Measurements from ENCODE around the gene ANXA10. TPM values are rescaled to one million over a fixed set of nuclear protein-coding genes. Genes with fewer than 3 reads are reported as not detected.

Gene ANXA10
- polyA plus RNA-seq, 1 experiment: not detected

GRCh38 chr4:168188754-168189153 lies 96.4 kb downstream of the ANXA10 start:
- CTCF ChIA-PET: no interaction called here
- DNase-seq (ENCODE audit: low read depth): no peak
- Histone ChIP-seq H3K36me3 (ENCODE audit: control insufficient read depth, insufficient read depth, low read length) (no peaks in the 10 kb centered on the region), H3K4me3 (ENCODE audit: low read depth, low read length) (no peak overlapping the region), H3K27me3 (ENCODE audit: control insufficient read depth, insufficient read depth, low read length) (no peaks in the 10 kb centered on the region)
- POLR2A ChIA-PET: no interaction called here
- TF ChIP-seq, protein P1, sequence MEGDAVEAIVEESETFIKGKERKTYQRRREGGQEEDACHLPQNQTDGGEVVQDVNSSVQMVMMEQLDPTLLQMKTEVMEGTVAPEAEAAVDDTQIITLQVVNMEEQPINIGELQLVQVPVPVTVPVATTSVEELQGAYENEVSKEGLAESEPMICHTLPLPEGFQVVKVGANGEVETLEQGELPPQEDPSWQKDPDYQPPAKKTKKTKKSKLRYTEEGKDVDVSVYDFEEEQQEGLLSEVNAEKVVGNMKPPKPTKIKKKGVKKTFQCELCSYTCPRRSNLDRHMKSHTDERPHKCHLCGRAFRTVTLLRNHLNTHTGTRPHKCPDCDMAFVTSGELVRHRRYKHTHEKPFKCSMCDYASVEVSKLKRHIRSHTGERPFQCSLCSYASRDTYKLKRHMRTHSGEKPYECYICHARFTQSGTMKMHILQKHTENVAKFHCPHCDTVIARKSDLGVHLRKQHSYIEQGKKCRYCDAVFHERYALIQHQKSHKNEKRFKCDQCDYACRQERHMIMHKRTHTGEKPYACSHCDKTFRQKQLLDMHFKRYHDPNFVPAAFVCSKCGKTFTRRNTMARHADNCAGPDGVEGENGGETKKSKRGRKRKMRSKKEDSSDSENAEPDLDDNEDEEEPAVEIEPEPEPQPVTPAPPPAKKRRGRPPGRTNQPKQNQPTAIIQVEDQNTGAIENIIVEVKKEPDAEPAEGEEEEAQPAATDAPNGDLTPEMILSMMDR (IDR thresholded peaks at IDR 0.05; ENCODE audit: insufficient read depth, low read depth, low read length): no peak

DNA sequence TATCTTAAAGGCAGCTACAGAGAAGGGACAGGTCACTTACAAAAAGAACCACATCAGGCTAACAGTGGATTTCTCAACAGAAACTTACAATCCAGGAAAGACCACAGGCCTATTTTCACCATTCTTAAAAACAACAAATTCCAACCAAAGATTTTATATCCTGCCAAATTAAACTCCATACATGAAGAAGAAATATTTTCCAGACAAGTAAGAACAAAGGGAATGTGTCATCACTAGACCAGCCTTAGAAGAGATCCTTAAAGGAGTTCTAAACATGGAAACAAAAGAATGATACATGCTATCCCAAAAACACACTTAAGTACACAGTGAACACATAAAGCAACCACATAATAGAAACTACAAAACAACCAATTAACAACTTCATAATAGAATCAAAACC lies 105.6 kb downstream of the ANXA10 start:
- Histone ChIP-seq H3K27me3 (ENCODE audit: control insufficient read depth, insufficient read depth, low read length) (no peaks in the 10 kb centered on the region), H3K36me3 (ENCODE audit: control insufficient read depth, insufficient read depth, low read length) (no peaks in the 10 kb centered on the region), H3K4me3 (ENCODE audit: low read depth, low read length) (no peak overlapping the region)
- ChIA-PET POLR2A (no interaction called here), CTCF (no interaction called here)
- DNase-seq (ENCODE audit: low read depth): no peak
- TF ChIP-seq, protein P1 (IDR thresholded peaks at IDR 0.05; ENCODE audit: insufficient read depth, low read depth, low read length): no peak

DNA sequence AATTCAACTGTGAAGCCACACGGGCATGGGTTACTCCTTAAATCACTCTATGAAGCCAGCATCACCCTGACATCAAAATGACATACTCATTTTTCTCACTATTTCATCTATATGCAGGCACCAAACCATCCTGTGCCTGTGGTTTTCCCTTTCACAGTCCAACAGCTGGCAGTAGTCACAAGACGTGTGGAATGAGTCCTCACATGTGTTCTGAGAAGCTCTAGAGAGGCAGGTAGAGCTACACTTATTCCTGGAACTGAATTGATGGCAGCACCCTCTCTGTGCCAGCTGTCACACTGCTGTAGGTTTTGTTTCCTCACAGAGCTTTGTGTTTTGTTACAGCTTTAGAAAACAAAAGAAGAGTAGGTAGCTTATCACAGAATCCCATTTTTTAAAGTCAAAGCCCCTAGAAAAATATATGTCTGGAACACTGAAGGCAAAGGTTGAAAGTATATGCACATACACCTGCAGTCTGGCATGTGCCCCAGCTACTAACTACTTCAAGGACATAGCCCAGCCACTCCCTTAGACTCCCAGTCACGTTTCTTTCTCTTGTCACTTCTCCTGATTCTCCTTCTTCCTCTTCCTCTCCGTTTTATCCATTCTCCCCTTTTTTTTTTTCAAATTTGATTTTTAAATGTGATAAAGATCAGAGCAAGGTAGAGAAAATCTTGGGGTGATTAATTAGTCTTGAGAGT lies 107.1 kb downstream of the ANXA10 start:
- DNase-seq (ENCODE audit: low read depth): no peak
- ChIA-PET POLR2A (no interaction called here), CTCF (interaction anchor here (0.9 kb wide), 1 partner anchor 10 kb away, joined by 3 read pairs; no protein-coding TSS in a partner anchor)
- TF ChIP-seq, protein P1 (IDR thresholded peaks at IDR 0.05; ENCODE audit: insufficient read depth, low read depth, low read length): no peak
- no peaks in the 10 kb centered on the region for H3K36me3 ChIP-seq (ENCODE audit: control insufficient read depth, insufficient read depth, low read length)
- H3K4me3 ChIP-seq (ENCODE audit: low read depth, low read length): no peak overlapping the region
- no peaks in the 10 kb centered on the region for H3K27me3 ChIP-seq (ENCODE audit: control insufficient read depth, insufficient read depth, low read length)

DNA sequence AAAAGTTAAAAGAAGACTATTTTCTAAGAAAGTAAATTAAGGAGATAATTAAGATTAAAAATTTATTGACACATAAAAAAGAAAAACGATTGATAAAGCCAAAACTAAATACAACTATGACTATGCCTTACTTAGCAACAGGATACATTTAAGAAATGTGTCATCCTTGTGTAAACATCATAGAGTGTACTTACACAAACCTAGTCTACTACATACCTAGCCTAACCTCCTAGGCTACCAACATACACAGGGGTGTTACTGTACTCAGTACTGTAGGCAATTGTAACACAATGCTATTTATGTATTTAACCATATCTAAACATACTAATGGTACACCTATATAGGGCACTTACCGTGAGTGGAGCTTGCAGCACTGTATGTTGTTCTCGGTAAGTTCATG lies 108.3 kb downstream of the ANXA10 start:
- CTCF ChIA-PET: no interaction called here
- DNase-seq (ENCODE audit: low read depth): no peak

DNA sequence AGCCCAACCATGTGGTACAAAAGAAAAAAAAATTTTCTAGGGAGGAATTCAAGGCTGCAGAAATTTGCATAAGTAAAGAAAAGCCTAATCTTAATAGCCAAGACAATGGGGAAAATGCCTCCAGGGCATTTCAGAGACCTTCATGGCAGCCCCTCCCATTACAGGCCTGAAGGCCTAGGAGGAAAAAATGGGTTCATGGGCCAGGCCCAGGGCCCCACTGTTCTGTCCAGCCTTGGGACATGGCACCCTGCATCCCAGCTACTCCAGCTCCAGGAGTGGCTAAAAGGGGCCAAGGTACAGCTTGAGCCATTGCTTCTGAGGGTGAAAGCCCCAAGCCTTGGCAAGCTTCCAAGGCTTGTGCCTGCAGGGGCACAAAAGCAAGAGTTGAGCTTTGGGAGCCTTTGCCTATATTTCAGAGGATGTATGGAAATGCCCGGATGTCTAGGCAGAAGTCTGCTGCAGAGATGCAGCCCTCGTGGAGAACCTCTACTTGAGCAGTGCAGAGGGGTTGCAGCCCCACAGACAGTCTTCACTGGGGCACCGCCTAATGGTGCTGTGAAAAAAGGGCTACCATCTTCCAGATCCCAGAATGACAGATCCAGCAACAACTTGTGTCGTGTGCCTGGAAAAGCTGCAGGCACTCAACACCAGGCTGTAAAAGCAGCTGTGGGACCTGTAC lies 111.0 kb downstream of the ANXA10 start:
- no peak overlapping the region for H3K4me3 ChIP-seq (ENCODE audit: low read depth, low read length)
- DNase-seq (ENCODE audit: low read depth): no peak
- H3K36me3 ChIP-seq (ENCODE audit: control insufficient read depth, insufficient read depth, low read length): no peaks in the 10 kb centered on the region
- TF ChIP-seq, protein P1 (IDR thresholded peaks at IDR 0.05; ENCODE audit: insufficient read depth, low read depth, low read length): no peak
- no peaks in the 10 kb centered on the region; the same call in 1 of the 2 replicates for H3K27me3 ChIP-seq (ENCODE audit: control insufficient read depth, insufficient read depth, low read length)
- ChIA-PET POLR2A (no interaction called here), CTCF (no interaction called here)

More for the DNA sequence above, 108.3 kb downstream of the ANXA10 start:
- TF ChIP-seq, protein P1 (IDR thresholded peaks at IDR 0.05; ENCODE audit: insufficient read depth, low read depth, low read length): no peak
- Histone ChIP-seq H3K4me3 (ENCODE audit: low read depth, low read length) (no peak overlapping the region), H3K27me3 (ENCODE audit: control insufficient read depth, insufficient read depth, low read length) (no peaks in the 10 kb centered on the region), H3K36me3 (ENCODE audit: control insufficient read depth, insufficient read depth, low read length) (no peaks in the 10 kb centered on the region)
- POLR2A ChIA-PET: no interaction called here

Data from BJ (cell line).